K562 (cell line): ENCODE results near the gene SNTG2. TPM values are rescaled to one million over a fixed set of nuclear protein-coding genes. Genes with fewer than 3 reads are reported as not detected.

Experiments
- ATAC-seq: fragments of 200-7000 bp; cut with Tn5 transposase; 3 replicates; pipeline ENCODE4 v1.9.1; 2020; ENCODE audit warnings: moderate library complexity
- BruUV-seq: library from RNA; stranded (reverse); fragments of 400-500 nt; replicated peaks from 2 replicates; lab custom pipeline; 2021; lab: Mats Ljungman, UMichigan
- CTCF ChIA-PET: fragments of 300-600 bp; formaldehyde crosslinking; extraction: SDS; loops from one replicate; lab custom pipeline; 2021; ENCODE audit warnings: low intra/inter-chr PET ratio; lab: Yijun Ruan, JAX
- POLR2A ChIA-PET: fragments of 300-600, 350-650 bp; sonication (Branson Sonifier 250); formaldehyde crosslinking; extraction: SDS; loops from one replicate; lab custom pipeline; 2021; ENCODE audit warnings: antibody characterized with exemption, inconsistent platforms; lab: Yijun Ruan, JAX
- DNase-seq, 4 experiments: peaks; one replicate each; pipeline versions ENCODE4 v3.0.0 to v3.0.0-alpha.2; 2011 to 2018; ENCODE audit warnings: low spot score in 3 of 4, mixed read lengths in 3 of 4; ENCODE audit errors: extremely low read depth in 1 of 4
- FAIRE-seq: peaks from 2 replicates; lab custom pipeline; 2011; peaks lifted over from hg19 to GRCh38; lab: Jason Lieb, UNC
- H2AFZ ChIP-seq: 2 replicates; pipeline ENCODE4 v1.6.0; 2011; ENCODE audit warnings: low read depth, low read length, control low read depth, inconsistent platforms
- H3K27ac ChIP-seq: fragments of 200-600 bp; 3 replicates; pipeline ENCODE4 v1.8.0; 2011; ENCODE audit warnings: low read depth, mild to moderate bottlenecking, control low read depth, inconsistent platforms, low read length, moderate library complexity, mixed read lengths; ENCODE audit errors: extremely low read depth
- H3K27me3 ChIP-seq, 2 experiments: fragments of 300-600 bp in 1 of 2; 2 replicates in 1 of 2; 3 replicates in 1 of 2; pipeline versions ENCODE4 v1.6.0 to v1.8.0; 2011; ENCODE audit warnings: inconsistent platforms in 2 of 2, low read length in 2 of 2, mild to moderate bottlenecking in 1 of 2, mixed read lengths in 1 of 2, moderate library complexity in 1 of 2; ENCODE audit not compliant: control insufficient read depth in 2 of 2, insufficient read depth in 2 of 2
- H3K36me3 ChIP-seq: fragments of 300-600 bp; 3 replicates; pipeline ENCODE4 v1.8.0; 2011; ENCODE audit warnings: mild to moderate bottlenecking, low read length, inconsistent platforms; ENCODE audit not compliant: control insufficient read depth, insufficient read depth
- H3K4me1 ChIP-seq, 2 experiments: fragments of 200-600 bp in 1 of 2; replicated peaks in 1 of 2; 2 replicates in 1 of 2; 3 replicates in 1 of 2; pipeline versions ENCODE4 v1.5.1 to v1.8.0; 2011; ENCODE audit warnings: inconsistent platforms in 2 of 2, low read length in 2 of 2, mild to moderate bottlenecking in 1 of 2, mixed read lengths in 1 of 2, moderate library complexity in 1 of 2; ENCODE audit not compliant: control insufficient read depth in 2 of 2, insufficient read depth in 2 of 2
- H3K4me2 ChIP-seq: 2 replicates; pipeline ENCODE4 v1.6.1; 2011; ENCODE audit warnings: low read length, control low read depth, inconsistent platforms, mixed read lengths; ENCODE audit not compliant: insufficient read depth
- H3K4me3 ChIP-seq: fragments of 200-600 bp; sonication (generic), shearing (Covaris generic); 2 replicates; pipeline ENCODE4 v1.5.1; 2016; ENCODE audit warnings: control low read depth, inconsistent platforms
- H3K79me2 ChIP-seq: fragments of 200-600 bp; 3 replicates; pipeline ENCODE4 v1.8.0; 2011; ENCODE audit warnings: low read length, inconsistent platforms; ENCODE audit not compliant: control insufficient read depth, insufficient read depth
- H3K9ac ChIP-seq, 2 experiments: 2 replicates each; pipeline versions ENCODE4 v1.6.0 to v1.6.1; 2011; ENCODE audit warnings: low read depth in 2 of 2, low read length in 2 of 2, control low read depth in 1 of 2, inconsistent platforms in 1 of 2, mild to moderate bottlenecking in 1 of 2, mixed read lengths in 1 of 2; ENCODE audit not compliant: insufficient read depth in 1 of 2
- H3K9me1 ChIP-seq: one replicate; pipeline ENCODE4 v1.6.0; 2011; ENCODE audit warnings: inconsistent platforms, mild to moderate bottlenecking, low read length, moderate library complexity; ENCODE audit not compliant: control insufficient read depth, insufficient read depth
- H3K9me3 ChIP-seq: replicated peaks from 2 replicates; pipeline ENCODE4 v1.5.1; 2011; ENCODE audit warnings: low read depth, low read length, inconsistent platforms; ENCODE audit not compliant: control insufficient read depth, insufficient read depth
- H4K20me1 ChIP-seq: replicated peaks from 2 replicates; pipeline ENCODE4 v1.6.1; 2011; ENCODE audit warnings: low read length, inconsistent platforms, mixed read lengths; ENCODE audit not compliant: control insufficient read depth, insufficient read depth
- GTF2A2 ChIP-seq: IDR thresholded peaks from 2 replicates; pipeline ENCODE4 v1.6.1; 2016; ENCODE audit warnings: mild to moderate bottlenecking, missing genetic modification characterization, missing compliant biosample characterization
- IRF9 ChIP-seq: fragments of 450-650 bp; IDR thresholded peaks from 2 replicates; pipeline ENCODE4 v1.6.1; 2016; ENCODE audit warnings: missing biosample characterization, missing genetic modification characterization
- MTA2 ChIP-seq: fragments of 450-650 bp; IDR thresholded peaks from 2 replicates; pipeline ENCODE4 v1.6.1; 2016; ENCODE audit warnings: low read depth
- NELFE ChIP-seq: IDR thresholded peaks from 2 replicates; pipeline ENCODE4 v1.6.1; 2011; ENCODE audit warnings: mild to moderate bottlenecking; ENCODE audit not compliant: insufficient read depth, insufficient read length
- SMAD4 ChIP-seq: fragments of 250-450 bp; sonication (Bioruptor Pico); conservative IDR thresholded peaks from 2 replicates; pipeline ENCODE4 v1.8.0; 2021; ENCODE audit warnings: inconsistent platforms, mild to moderate bottlenecking, moderate library complexity
- ZBTB1 ChIP-seq: sonication (generic); formaldehyde crosslinking; IDR thresholded peaks from 2 replicates; pipeline ENCODE4 v1.8.1; 2023; ENCODE audit warnings: missing genetic modification reagents, low read depth, mild to moderate bottlenecking, borderline replicate concordance
- ZNF143 ChIP-seq: sonication (generic); formaldehyde crosslinking; IDR thresholded peaks from 2 replicates; pipeline ENCODE4 v1.9.0; 2022; ENCODE audit warnings: mild to moderate bottlenecking, missing genetic modification reagents
- ZNF224 ChIP-seq: sonication (generic); formaldehyde crosslinking; IDR thresholded peaks from 2 replicates; pipeline ENCODE4 v1.8.0; 2022; ENCODE audit warnings: mild to moderate bottlenecking, missing genetic modification reagents
- ZNF253 ChIP-seq: fragments of 250-450 bp; sonication (Bioruptor Pico); conservative IDR thresholded peaks from 2 replicates; pipeline ENCODE4 v1.6.1; 2021; ENCODE audit warnings: mild to moderate bottlenecking
- ZNF274 ChIP-seq: IDR thresholded peaks from 2 replicates; pipeline ENCODE4 v1.6.1; 2011; ENCODE audit warnings: low read depth, mild to moderate bottlenecking, low read length, moderate library complexity, borderline replicate concordance
- ZNF444 ChIP-seq: fragments of 250-450 bp; sonication (Bioruptor Pico); IDR thresholded peaks from 2 replicates; pipeline ENCODE4 v1.4.0; 2020; ENCODE audit warnings: mild to moderate bottlenecking, moderate library complexity
- WGBS: fragments of 100-300 bp; shearing (Covaris generic); methylation state at CpG from one replicate; pipeline ENCODE4 v1.1.6; 2016; ENCODE audit warnings: low coverage, mixed read lengths; ENCODE audit not compliant: insufficient coverage; ENCODE audit errors: missing lambda C conversion rate; 5-methylcytosine and 5-hydroxymethylcytosine counted together
- in situ Hi-C: fragments of 300-500 bp; cut with MboI; formaldehyde crosslinking; loops from 4 replicates; pipeline ENCODE4 v1.15.0; 2018; ENCODE audit warnings: inconsistent platforms, mixed read lengths
- intact Hi-C: fragments of 100-400 bp; cut with micrococcal nuclease; formaldehyde crosslinking; loops from 2 replicates; pipeline ENCODE4 v1.14.2; 2022
- polyA plus RNA-seq, 8 experiments: library from polyadenylated mRNA; depleted of rRNA in 4 of 8; stranded (reverse) in 5 of 8; unstranded in 3 of 8; fragments of >200 nt; fragmentation: Nextera tagmentation in 2 of 8; fragmentation: Illumina TruSeq in 1 of 8; extraction: Ambion mirVana in 2 of 8; extraction: Trizol in 1 of 8; gene quantifications; 2 replicates each; pipeline versions ENCODE4 v1.2.1 to v1.2.3, GENCODE V29; 2011 to 2014; ENCODE audit warnings: inconsistent platforms in 1 of 8, missing spikeins in 1 of 8
- total RNA-seq, 7 experiments: library from RNA; depleted of rRNA in 6 of 7; stranded (reverse); fragments of >200 nt in 6 of 7; fragmentation: Illumina TruSeq in 2 of 7; extraction: Trizol in 2 of 7; gene quantifications; 2 replicates each; pipeline versions ENCODE4 v1.2.1 to v1.2.3, GENCODE V29; 2011 to 2021; ENCODE audit warnings: low replicate concordance in 1 of 7

Gene SNTG2
- total and polyA plus RNA-seq, 9 of the 15 experiments (the other 6 are each of a cell fraction or from before 2014, with no cell fraction given), result not detected

- TF ChIP-seq MTA2 (no peak), ZNF274 (no peak), ZNF224 (no peak), ZNF444 (no peak), SMAD4 (CRISPR knock-in tag) (no peak), ZBTB1 (CRISPR knock-in tag) (no peak)
Measured at GRCh38 chr2:923832-924601, 26.6 kb upstream of the SNTG2 start (continued).

- POLR2A ChIA-PET, result interaction anchor here (0.6 kb wide), 1 partner anchor 648 kb away, joined by 3 read pairs; no protein-coding TSS in a partner anchor
- Histone ChIP-seq H3K36me3 (no peaks in the 10 kb centered on the region), H3K4me1 (peaks cover 0 to 4% of the 10 kb centered on the region in 2 experiments; a peak in 2 of 5 replicates), H2AFZ (no peak overlapping the region), H3K27ac (no peak overlapping the region), H3K4me3 (no peak overlapping the region), H3K9me1 (no peaks in the 10 kb centered on the region), H3K4me2 (no peak overlapping the region)
- 0% methylated on average over 5 of the region's 5 CpGs for WGBS
- in situ Hi-C loops (no loop called here), intact Hi-C loops (no loop called here)
- CTCF ChIA-PET, result no interaction called here
- DNase-seq, result no peak
- no peak for TF ChIP-seq IRF9 (tag)
- no peak for TF ChIP-seq ZNF274
- no peak for TF ChIP-seq ZNF253 (CRISPR knock-in tag)
- TF ChIP-seq GTF2A2 (tag), result no peak
- no peak for TF ChIP-seq ZNF143 (CRISPR knock-in tag)
- no peak for TF ChIP-seq NELFE
- TF ChIP-seq, all 486 proteins: peak for 0
- peaks cover 8 to 45% of the 10 kb centered on the region in 2 experiments; a peak in 4 of 5 replicates for H3K27me3 ChIP-seq
- H3K9me3 ChIP-seq, result no peaks in the 10 kb centered on the region
- no TSS peak for BruUV-seq
- no peak for ATAC-seq
- H4K20me1 ChIP-seq, result peaks cover 3% of the 10 kb centered on the region; the same call in 1 of the 2 replicates
- H3K79me2 ChIP-seq, result no peaks in the 10 kb centered on the region
- FAIRE-seq, result no peak
- H3K9ac ChIP-seq, result no peak overlapping the region
Measured at GRCh38 chr2:924701-925100, 25.9 kb upstream of the SNTG2 start.
